GM18508 (cell line): ENCODE measurements around the gene TMEM120A.

Source experiments
- ATAC-seq: cut with Tn5 transposase; IDR thresholded peaks from one replicate; pipeline ENCODE4 v1.9.1; 2021; ENCODE audit warnings: moderate number of reproducible peaks; ENCODE audit not compliant: insufficient read depth, unreplicated experiment

Gene TMEM120A

DNA sequence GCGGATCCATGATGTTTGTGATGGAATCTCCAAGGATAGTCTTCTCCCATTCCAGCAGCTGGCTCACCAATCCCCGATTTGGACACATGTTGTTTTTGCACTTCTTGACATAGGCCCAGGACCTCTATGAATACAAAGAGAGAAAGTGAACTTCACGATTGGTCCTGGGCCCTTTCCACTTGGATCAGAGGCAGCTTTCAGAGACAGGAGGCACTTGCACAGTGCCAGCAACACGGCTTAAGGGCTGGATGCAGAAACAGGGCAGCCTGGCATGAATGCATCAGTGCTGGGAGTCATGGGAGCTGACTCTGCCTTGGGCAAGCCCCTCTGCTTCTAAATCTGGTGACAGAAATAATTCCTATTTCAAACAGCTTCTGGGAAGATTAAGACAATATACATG, 2.1 kb upstream of the TMEM120A start:
- no peak for ATAC-seq

DNA sequence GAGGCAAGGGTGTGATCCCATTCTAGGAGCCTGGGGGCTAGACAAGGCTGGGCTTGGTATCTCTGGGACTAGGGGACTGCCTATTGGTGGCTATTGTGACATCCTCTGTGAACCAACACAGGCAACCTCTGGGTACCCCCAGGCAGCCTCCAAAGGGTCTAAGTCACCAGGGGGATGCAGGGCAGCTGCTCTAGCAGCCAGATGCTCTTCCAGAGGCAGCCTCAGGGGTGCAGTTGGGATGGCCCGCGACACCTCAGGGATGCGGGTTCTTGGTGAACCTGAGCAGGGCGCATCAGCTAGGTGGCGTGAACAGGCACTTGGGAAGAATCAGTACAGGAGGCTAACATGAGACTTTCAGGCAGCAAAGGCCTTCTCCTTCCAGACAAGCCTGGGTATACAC, 1.6 kb upstream of the TMEM120A start:
- ATAC-seq, result no peak

DNA sequence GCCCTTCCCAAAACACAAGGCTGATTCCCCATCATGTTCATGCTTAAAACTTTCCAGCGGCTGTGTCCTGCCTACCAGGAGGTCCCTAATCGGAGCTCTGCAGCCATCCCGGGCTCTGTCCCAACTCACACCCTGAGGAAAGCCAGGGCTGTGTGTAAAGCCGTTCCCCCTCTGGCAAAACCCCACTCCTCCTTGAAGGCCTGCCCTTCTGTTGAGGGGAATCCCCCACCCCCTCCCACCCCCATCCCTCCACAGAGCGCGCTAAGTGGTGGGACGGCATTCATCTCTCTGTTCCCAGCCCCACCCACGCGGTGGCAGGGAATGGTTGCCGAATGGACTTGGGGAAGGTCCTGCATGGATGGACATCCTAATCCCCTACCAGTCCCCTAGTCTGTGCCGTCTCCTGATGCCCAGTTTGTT, 667 bp upstream of the TMEM120A start:
- no peak for ATAC-seq

DNA sequence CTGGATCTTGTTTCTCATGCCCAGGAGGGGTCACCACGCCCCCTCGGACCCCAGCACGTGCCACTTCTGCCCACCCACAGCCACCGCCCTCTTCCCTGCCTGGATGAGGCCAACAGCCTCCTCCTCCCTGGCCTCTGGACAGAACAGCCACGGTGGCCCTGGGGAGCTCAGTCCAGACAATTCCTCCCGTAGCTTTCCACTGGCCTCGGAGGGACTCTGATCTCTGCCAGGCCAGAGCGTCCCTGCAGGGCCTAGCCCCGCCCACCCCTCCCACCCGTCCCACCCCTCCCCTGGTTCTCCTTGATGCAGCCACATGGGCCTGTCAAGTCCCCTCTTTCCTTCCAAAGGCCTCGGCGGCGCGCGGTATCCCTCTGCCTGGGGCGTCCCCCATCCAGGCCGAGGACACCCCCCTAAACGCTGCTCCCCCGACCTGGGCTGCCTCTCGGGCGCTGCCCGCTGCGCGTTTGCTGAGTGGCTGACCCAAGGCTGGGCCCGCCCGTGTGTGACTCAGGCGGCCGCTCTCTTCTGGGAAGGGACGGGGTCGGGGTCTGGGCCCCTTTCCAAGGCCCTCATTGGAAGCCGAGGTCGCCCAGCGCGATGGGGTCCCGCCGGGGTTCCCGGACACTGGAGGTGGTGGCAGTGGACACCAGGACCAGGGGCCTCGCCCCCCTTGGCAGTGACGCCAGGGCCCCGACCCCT, 557 bp downstream of the TMEM120A start:
- ATAC-seq, result no peak

DNA sequence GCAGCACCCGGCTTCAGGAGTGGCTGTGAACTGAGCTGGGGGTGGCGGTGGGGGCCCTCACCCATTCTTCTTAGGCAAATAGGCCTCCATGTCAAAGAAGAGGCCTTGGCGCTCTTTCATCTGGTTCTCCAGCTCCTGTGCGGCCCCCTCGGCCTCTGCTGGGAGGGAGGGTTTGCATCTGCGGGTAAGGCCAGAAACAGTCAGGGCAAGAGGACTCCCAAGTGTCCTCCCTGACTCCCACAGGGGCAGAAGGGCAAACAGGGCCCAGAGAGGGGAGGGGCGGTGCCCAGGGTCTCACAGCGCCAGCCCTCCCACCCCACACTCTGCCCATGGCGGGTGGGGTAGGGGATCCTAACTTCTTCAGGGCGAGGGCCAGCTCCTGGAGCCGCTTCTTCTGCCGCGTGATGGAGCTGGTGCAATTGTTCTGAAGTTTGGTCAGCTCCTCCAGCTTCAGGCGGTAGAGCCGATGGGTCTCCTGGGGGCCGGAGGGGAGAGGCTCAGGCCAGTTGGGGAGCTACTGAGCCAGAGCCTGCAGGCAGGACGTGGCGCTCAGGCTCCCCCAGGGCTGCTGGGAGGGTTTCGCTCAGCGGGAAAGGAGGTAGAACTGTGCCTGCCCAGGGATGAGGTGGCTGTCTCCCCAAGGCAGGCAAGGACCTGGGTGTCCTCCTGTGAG, 2.2 kb downstream of the TMEM120A start:
- no peak for ATAC-seq

DNA sequence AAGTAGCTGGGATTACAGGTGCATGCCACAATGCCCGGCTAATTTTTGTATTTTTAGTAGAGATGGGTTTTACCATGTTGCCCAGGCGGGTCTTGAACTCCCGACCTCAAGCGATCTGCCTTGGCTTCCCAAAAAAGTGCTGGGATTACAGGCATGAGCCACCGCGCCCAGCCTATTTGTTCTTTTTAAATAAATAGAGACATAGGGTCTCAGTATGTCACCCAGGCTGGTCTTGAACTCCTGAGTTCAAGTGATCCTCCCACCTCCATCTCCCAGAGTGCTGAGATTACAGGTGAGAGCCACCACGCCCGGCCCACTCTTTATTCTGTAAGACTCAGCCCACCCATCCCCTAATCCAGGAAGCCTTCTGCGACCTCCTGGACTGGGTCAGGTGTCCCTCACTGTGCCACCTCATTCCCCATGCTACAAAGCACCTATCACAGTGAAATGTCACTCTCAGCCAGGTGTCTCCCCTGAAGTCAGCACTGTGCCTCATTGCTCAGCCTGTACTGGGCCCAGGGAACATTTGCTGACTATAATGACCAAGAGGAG, 2.8 kb downstream of the TMEM120A start:
- ATAC-seq, result no peak

DNA sequence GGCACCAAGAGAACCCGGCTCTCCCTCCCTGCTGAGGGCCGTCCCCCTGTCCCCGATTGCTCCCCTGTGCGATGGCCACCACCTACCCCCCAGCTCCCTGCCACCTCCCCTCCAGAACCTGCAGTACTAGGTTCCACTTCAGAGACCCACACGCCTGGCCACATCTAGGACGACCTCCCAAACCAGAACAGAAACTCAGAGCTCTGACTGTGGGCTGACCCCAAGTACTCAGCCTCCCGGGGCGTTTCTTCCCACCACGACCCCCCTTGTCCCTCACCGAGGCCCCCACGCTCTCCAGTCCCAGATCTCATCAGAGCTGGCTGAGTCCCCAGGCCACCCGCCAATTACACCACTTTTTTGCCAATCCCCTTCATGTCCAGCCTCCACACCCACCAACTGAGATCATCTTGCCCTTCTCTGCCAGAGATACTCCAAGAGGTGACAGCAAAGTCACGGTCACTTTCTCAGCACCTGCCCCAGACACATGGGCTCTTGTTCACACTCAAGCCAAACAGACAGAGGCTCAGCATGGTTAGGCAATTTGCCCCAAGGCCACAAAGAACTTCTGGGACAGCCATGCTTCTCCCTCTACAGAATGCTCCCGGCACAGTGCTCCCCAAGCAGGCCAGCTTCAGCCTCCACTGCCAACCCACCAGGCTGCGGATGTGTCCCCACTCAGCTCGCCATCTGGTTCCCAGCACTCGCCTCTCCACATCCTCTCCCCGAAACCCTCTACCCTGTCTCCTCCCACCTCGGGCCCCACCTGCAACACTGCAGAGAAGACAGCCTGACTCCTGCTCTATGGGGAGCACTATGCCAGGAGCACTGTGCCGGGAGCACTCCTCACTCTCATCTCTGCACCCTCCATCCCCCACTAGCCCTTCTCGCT, 4.7 kb downstream of the TMEM120A start:
- ATAC-seq, result no peak

DNA sequence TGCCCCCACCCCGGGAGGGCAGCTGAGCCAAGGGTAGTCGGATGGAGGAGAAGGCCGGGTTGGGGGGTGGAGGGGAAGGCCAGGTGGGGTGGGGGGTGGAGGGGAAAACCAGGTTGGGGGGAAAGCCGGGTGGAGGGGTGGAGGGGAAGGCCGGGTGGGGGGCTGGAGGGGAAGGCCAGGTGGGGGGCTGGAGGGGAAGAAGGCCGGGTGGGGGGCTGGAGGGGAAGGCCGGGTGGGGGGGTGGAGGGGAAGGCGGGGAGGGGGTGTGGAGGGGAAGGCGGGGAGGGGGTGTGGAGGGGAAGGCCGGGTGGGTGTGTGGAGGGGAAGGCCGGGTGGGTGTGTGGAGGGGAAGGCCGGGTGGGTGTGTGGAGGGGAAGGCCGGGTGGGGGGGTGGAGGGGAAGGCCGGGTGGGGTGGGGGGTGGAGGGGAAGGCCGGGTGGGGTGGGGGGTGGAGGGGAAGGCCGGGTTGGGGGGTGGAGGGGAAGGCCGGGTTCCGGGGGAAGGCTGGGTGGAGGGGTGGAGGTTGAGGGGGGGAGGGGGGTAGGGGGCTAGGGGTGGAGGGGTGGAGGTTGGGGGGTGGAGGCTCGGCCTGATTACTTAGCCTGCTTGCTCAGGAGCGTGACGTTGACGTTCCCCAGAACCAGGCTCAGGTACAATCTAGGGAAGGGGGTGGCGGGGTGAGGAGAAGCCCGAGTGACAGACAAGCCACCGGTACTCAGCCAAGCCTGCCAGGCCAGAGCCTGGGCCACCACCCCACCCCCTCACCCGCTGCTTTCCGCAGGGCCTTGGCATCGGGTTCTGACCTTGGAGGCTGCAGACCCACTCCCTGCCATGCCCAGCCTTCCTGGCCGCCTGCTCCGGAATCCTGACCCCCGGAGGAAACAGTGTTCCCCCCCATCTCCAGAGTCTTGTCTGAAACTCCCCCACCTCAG, 5.6 kb downstream of the TMEM120A start:
- ATAC-seq, result no peak

DNA sequence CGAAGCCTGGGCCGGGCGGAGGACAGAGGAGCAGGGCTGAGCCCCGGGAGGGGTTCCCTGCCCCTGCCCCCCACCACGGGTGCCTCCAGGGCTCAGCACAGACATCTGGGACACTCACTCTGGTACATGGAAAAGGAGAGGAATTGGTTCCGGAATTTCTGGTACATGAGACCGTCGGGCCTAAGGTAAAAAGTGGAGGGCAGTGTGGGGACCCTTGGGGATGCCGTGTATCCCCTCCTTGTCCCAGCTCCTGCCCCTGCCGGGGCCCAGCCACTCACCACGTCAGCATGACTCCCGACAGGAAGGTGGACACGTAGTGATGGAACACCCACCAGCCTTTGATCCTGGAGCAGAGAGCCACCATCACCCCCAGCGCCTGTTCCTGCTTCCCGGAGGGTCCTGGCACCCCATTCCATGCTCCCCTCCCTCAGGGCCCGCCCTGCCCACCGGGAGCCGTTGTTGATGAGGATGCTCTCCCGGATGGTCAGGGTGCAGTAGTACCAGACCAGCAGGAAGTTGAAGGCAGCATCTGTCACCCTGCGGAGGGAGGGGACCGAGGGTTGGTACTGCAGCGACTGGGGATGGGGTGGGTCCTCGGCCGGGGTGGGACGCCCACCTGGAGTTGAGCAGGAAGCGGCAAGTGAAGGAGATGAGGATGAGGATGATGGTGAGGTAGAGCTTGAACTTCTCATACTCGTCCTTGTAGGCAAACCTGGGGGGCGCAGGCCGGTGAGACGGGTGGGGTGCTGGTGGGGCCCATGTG, 6.4 kb downstream of the TMEM120A start:
- ATAC-seq, result no peak

DNA sequence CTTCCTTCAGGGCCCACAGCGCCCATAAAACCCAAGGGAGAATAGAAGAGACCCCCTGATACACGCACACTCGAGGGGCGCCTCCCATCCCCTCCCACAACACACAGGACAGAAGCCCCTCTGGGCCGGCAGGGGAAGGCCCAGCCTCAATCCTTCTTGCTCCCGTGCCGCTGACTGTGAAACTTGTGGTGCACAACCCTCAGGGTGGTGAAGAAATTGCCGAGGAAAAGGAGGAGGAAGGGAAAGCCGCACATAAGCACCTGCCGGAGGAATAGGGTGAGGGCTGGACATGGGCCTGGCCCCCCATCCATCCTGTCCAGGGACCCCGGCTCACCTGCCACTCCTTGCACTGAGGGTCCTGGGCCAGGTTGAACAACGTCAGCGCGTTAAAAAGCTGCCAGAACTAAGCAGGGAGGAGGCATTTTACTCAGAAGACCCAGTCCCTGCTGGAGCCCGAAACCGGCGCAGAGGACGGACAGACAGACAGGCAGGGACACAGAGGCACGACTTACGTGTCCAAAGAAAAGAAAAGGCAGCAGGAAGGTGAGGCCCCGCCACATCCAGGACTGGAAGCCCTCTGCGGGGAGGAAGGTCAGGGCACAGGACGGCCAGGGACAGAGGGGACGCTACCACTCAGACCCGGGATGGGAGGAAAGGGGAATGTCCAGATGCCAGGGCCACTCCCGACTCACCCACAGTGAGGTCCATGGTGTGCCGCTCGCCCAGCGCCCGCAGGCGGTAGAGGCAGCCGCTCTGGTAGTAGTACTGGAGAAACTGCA, 7.2 kb downstream of the TMEM120A start:
- ATAC-seq, result no peak

DNA sequence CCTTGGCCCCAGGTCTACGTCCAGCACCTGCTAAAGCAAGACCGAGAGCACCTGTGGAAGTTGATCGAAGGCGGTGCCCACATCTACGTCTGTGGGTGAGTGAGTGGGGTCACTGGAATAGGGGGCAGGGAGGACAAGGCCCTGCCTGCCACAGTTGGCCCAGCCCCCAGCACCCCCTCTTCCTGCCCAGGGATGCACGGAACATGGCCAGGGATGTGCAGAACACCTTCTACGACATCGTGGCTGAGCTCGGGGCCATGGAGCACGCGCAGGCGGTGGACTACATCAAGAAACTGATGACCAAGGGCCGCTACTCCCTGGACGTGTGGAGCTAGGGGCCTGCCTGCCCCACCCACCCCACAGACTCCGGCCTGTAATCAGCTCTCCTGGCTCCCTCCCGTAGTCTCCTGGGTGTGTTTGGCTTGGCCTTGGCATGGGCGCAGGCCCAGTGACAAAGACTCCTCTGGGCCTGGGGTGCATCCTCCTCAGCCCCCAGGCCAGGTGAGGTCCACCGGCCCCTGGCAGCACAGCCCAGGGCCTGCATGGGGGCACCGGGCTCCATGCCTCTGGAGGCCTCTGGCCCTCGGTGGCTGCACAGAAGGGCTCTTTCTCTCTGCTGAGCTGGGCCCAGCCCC, 8.1 kb downstream of the TMEM120A start:
- ATAC-seq, result no peak

DNA sequence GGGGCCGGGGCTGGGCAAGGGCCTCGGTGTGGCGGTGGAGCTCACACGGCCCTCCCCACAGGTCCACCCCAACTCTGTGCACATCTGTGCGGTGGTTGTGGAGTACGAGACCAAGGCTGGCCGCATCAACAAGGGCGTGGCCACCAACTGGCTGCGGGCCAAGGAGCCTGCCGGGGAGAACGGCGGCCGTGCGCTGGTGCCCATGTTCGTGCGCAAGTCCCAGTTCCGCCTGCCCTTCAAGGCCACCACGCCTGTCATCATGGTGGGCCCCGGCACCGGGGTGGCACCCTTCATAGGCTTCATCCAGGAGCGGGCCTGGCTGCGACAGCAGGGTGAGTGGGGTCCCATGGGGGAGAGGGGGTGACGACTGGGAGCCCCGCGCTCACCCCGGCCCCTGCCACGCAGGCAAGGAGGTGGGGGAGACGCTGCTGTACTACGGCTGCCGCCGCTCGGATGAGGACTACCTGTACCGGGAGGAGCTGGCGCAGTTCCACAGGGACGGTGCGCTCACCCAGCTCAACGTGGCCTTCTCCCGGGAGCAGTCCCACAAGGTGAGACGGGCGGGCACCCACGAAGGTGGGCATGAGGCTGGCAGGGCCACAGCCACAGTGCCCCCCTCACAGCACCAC, 8.8 kb downstream of the TMEM120A start:
- no peak for ATAC-seq

DNA sequence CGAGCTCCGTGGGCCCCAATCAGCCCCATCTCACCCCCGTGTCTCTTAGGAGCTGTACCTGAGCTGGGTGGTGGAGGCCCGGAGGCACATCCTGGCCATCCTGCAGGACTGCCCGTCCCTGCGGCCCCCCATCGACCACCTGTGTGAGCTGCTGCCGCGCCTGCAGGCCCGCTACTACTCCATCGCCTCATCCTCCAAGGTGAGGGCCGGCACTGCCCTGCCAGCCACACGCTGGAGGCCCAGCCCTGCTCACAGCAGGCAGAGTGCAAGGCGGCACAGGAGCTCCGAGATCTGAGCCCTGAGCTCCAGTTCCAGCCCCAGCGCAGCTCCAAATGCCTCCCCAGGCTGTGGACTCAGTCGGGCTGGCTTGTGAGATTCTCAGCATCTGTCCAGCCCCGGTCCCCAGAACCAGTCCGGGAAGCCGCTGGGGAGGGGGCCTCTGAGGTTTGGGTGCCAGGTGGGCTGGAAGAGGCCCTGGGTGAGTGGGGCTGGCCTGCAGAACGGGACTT, 9.3 kb downstream of the TMEM120A start:
- ATAC-seq, result no peak

DNA sequence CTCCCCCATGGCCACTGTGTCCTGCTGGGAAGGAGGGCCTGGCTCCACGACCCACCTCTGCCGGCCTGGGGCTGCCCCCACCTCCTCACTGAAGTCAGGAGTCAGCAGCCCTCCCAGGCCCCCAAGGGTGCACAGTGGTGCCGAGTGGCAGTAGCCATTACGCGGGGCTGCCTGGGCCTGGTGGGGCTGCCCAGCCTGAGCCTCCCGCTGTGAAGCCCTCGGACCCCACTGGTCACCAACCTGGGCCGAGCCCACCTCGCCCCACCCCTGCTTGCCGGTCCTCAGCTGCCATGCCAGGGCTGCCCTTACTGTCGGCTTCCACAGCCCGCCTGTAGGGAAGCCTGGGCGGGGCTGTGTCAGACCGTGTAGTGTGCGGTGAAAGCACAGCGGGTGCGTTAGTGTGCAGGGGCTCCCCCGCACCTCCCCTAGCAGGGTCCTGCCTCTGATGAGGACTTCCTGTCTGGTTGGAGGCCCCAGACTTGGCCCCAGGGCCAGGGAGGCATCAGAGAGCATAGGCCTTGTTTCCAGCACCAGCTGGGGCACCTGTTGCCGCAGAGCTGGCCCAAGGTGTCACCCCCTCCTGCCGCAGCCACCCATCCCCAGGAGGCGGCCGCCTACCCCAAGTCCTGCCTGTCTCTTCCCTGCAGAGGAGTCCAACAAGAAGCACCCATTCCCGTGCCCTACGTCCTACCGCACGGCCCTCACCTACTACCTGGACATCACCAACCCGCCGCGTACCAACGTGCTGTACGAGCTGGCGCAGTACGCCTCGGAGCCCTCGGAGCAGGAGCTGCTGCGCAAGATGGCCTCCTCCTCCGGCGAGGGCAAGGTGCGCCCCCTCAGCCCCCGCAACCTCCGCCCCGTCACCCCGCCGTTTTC, 10.0 kb downstream of the TMEM120A start:
- ATAC-seq, result no peak

DNA sequence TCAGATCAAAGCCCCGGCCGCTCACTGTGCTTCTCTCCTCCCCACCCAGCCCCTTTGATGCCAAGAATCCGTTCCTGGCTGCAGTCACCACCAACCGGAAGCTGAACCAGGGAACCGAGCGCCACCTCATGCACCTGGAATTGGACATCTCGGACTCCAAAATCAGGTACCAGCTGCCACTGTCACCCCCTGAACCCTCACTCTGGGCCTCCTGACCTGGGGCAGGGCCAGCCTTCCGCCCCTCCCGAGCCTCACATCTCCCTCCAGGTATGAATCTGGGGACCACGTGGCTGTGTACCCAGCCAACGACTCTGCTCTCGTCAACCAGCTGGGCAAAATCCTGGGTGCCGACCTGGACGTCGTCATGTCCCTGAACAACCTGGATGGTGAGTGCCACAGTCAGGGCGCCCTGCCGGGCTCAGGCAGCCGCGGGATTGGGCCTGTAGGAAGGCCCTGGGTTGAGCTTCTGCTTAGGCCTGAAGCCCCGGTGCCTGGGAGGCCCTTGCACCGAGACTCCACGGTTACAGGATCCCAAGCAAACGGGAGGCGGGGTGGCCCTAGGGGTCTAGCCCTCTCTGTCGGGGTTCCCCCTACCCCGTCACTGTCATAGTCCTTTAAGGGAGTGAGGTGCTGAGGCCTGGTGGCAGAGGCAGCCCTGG, 10.8 kb downstream of the TMEM120A start:
- ATAC-seq, result no peak
